H9 (cell line): ENCODE measurements around the gene PTGDR. TPM values are rescaled to one million over a fixed set of nuclear protein-coding genes. Genes with fewer than 3 reads are reported as not detected.
A peak's percentile ranks its signal among the peaks of the same experiment; 100 is the strongest.

Experiments
- DNase-seq: peaks from one replicate; pipeline ENCODE4 v3.0.0-alpha.2; 2017
- H2AFZ ChIP-seq: one replicate; pipeline ENCODE4 v1.6.1; 2013; ENCODE audit warnings: mild to moderate bottlenecking, low read length, control low read depth, moderate library complexity
- H2AK5ac ChIP-seq: 2 replicates; pipeline ENCODE4 v1.6.1; 2013; ENCODE audit warnings: low read length, control low read depth, mixed read lengths; ENCODE audit not compliant: insufficient read length
- H2BK120ac ChIP-seq: one replicate; pipeline ENCODE4 v1.6.1; 2013; ENCODE audit warnings: low read depth, mild to moderate bottlenecking, low read length, control low read depth, inconsistent platforms; ENCODE audit not compliant: poor library complexity, severe bottlenecking
- H2BK12ac ChIP-seq: 2 replicates; pipeline ENCODE4 v1.6.1; 2013; ENCODE audit warnings: low read length, control low read depth, mixed read lengths, low read depth; ENCODE audit not compliant: insufficient read length
- H2BK15ac ChIP-seq: 2 replicates; pipeline ENCODE4 v1.6.1; 2013; ENCODE audit warnings: low read depth, low read length, control low read depth
- H2BK20ac ChIP-seq: one replicate; pipeline ENCODE4 v1.6.1; 2013; ENCODE audit warnings: low read depth, mild to moderate bottlenecking, low read length, control low read depth, inconsistent platforms; ENCODE audit not compliant: poor library complexity, severe bottlenecking
- H2BK5ac ChIP-seq: 2 replicates; pipeline ENCODE4 v1.6.1; 2013; ENCODE audit warnings: low read length, control low read depth, mixed read lengths; ENCODE audit not compliant: insufficient read length
- H3K14ac ChIP-seq: 2 replicates; pipeline ENCODE4 v1.6.1; 2013; ENCODE audit warnings: low read length, control low read depth; ENCODE audit not compliant: insufficient read depth
- H3K18ac ChIP-seq: 2 replicates; pipeline ENCODE4 v1.6.1; 2013; ENCODE audit warnings: low read depth, mild to moderate bottlenecking, mixed read lengths, low read length, control low read depth; ENCODE audit not compliant: insufficient read length
- H3K23ac ChIP-seq: 2 replicates; pipeline ENCODE4 v1.6.1; 2013; ENCODE audit warnings: low read length, control low read depth, mixed read lengths, low read depth; ENCODE audit not compliant: insufficient read length
- H3K23me2 ChIP-seq: 2 replicates; pipeline ENCODE4 v1.6.1; 2013; ENCODE audit warnings: low read depth, mild to moderate bottlenecking, mixed read lengths, low read length, control low read depth; ENCODE audit not compliant: insufficient read length, poor library complexity, severe bottlenecking
- H3K27ac ChIP-seq: 2 replicates; pipeline ENCODE4 v1.5.1; 2013; ENCODE audit warnings: low read length, control low read depth, mixed read lengths, low read depth; ENCODE audit not compliant: insufficient read length
- H3K27me3 ChIP-seq: 2 replicates; pipeline ENCODE4 v1.6.1; 2013; ENCODE audit warnings: low read length, control low read depth, inconsistent platforms; ENCODE audit not compliant: insufficient read depth
- H3K4ac ChIP-seq: 2 replicates; pipeline ENCODE4 v1.6.1; 2013; ENCODE audit warnings: low read depth, mild to moderate bottlenecking, control low read depth, inconsistent platforms, low read length, moderate library complexity
- H3K4me1 ChIP-seq: 2 replicates; pipeline ENCODE4 v1.6.1; 2013; ENCODE audit warnings: low read length, control low read depth, inconsistent platforms; ENCODE audit not compliant: insufficient read depth
- H3K4me2 ChIP-seq: 2 replicates; pipeline ENCODE4 v1.6.1; 2013; ENCODE audit warnings: low read length, control low read depth, mixed read lengths; ENCODE audit not compliant: insufficient read length, insufficient read depth
- H3K56ac ChIP-seq: 2 replicates; pipeline ENCODE4 v1.6.1; 2013; ENCODE audit warnings: low read depth, mild to moderate bottlenecking, mixed read lengths, low read length, control low read depth; ENCODE audit not compliant: insufficient read length
- H3K79me1 ChIP-seq: 2 replicates; pipeline ENCODE4 v1.6.1; 2013; ENCODE audit warnings: low read depth, mild to moderate bottlenecking, moderate library complexity, low read length, control low read depth, inconsistent platforms; ENCODE audit not compliant: insufficient read depth, poor library complexity, severe bottlenecking
- H3K79me2 ChIP-seq: 2 replicates; pipeline ENCODE4 v1.6.1; 2013; ENCODE audit warnings: low read length, control low read depth, inconsistent platforms; ENCODE audit not compliant: insufficient read depth
- H3K9ac ChIP-seq: 2 replicates; pipeline ENCODE4 v1.6.1; 2013; ENCODE audit warnings: low read length, control low read depth, mixed read lengths; ENCODE audit not compliant: insufficient read length; ENCODE audit errors: extremely low read depth
- H3K9me3 ChIP-seq: one replicate; pipeline ENCODE4 v1.6.1; 2013; ENCODE audit warnings: low read depth, low read length, inconsistent platforms; ENCODE audit not compliant: control insufficient read depth
- H3T11ph ChIP-seq: one replicate; pipeline ENCODE4 v1.6.1; 2013; ENCODE audit warnings: mild to moderate bottlenecking, low read length, control low read depth, inconsistent platforms
- H4K20me1 ChIP-seq: one replicate; pipeline ENCODE4 v1.6.1; 2013; ENCODE audit not compliant: control insufficient read depth, insufficient read length, insufficient read depth
- H4K5ac ChIP-seq: 2 replicates; pipeline ENCODE4 v1.6.1; 2013; ENCODE audit warnings: low read depth, mild to moderate bottlenecking, mixed read lengths, low read length, control low read depth; ENCODE audit not compliant: insufficient read length
- H4K8ac ChIP-seq: replicated peaks from 2 replicates; pipeline ENCODE4 v1.6.1; 2013; ENCODE audit warnings: low read length, control low read depth, mixed read lengths, low read depth; ENCODE audit not compliant: insufficient read length
- H4K91ac ChIP-seq: 2 replicates; pipeline ENCODE4 v1.6.1; 2013; ENCODE audit warnings: low read depth, mild to moderate bottlenecking, moderate library complexity, mixed read lengths, low read length, control low read depth; ENCODE audit not compliant: insufficient read length
- H3K27ac Mint-ChIP-seq, 3 experiments: 2 replicates in 2 of 3; 3 replicates in 1 of 3; pipeline ENCODE4 v1.8.0; 2020 to 2021; ENCODE audit warnings: mixed read lengths in 3 of 3, mild to moderate bottlenecking in 1 of 3, moderate library complexity in 1 of 3
- H3K27me3 Mint-ChIP-seq: 2 replicates; pipeline ENCODE4 v1.8.0; 2021; ENCODE audit warnings: low read depth, mild to moderate bottlenecking, moderate library complexity, mixed read lengths
- H3K36me3 Mint-ChIP-seq, 3 experiments: 2 replicates in 2 of 3; 3 replicates in 1 of 3; pipeline ENCODE4 v1.8.0; 2020 to 2021; ENCODE audit warnings: low read depth in 3 of 3, mixed read lengths in 3 of 3; ENCODE audit not compliant: insufficient read depth in 1 of 3
- H3K4me1 Mint-ChIP-seq, 2 experiments: 2 replicates each; pipeline ENCODE4 v1.8.0; 2020; ENCODE audit warnings: mixed read lengths in 2 of 2
- H3K4me3 Mint-ChIP-seq, 2 experiments: 2 replicates in 1 of 2; 3 replicates in 1 of 2; pipeline ENCODE4 v1.8.0; 2020 to 2021; ENCODE audit warnings: mild to moderate bottlenecking in 2 of 2, mixed read lengths in 2 of 2, moderate library complexity in 1 of 2
- H3K9me3 Mint-ChIP-seq, 2 experiments: 2 replicates in 1 of 2; 3 replicates in 1 of 2; pipeline ENCODE4 v1.8.0; 2020; ENCODE audit warnings: mild to moderate bottlenecking in 2 of 2, mixed read lengths in 2 of 2, moderate library complexity in 1 of 2
- CTCF ChIP-seq: fragments of 200-600 bp; sonication (generic); conservative IDR thresholded peaks from 3 replicates; pipeline ENCODE4 v1.8.0; 2021; ENCODE audit warnings: antibody characterized with exemption, mild to moderate bottlenecking
- WGBS: extraction: QIAGEN DNeasy Blood & Tissue Kit; methylation state at CpG from one replicate; pipeline ENCODE4 v1.1.7; 2013; ENCODE audit warnings: missing lambda C conversion rate, low lambda C conversion rate, mixed read lengths; ENCODE audit not compliant: insufficient read length; ENCODE audit errors: extremely low coverage; 5-methylcytosine and 5-hydroxymethylcytosine counted together
- total RNA-seq: library from RNA; stranded (reverse); gene quantifications from 2 replicates; pipeline ENCODE4 v1.2.1, GENCODE V29; 2021

PTGDR gene
- total RNA-seq, 1 experiment from 2014 or later, result not detected

GRCh38 chr14:52235866-52236510, 31.5 kb upstream of the PTGDR start:
- no peaks in the 10 kb centered on the region for H3K27me3 Mint-ChIP-seq
- H2BK120ac ChIP-seq, result no peak overlapping the region
- H3K18ac ChIP-seq, result no peak overlapping the region
- no peak overlapping the region for H3K9ac ChIP-seq
- H3K27ac ChIP-seq, result no peak overlapping the region
- no peak overlapping the region for H3T11ph ChIP-seq
- H3K9me3 Mint-ChIP-seq, result no peaks in the 10 kb centered on the region
- no CpG with 5 or more reads among the region's 7 CpGs for WGBS
- H3K27me3 ChIP-seq, result no peaks in the 10 kb centered on the region
- no peak overlapping the region for H3K4ac ChIP-seq
- H3K79me1 ChIP-seq, result no peaks in the 10 kb centered on the region
- no peak overlapping the region for H2BK20ac ChIP-seq
- no peak overlapping the region for H3K4me3 Mint-ChIP-seq
- H4K91ac ChIP-seq, result no peak overlapping the region
- TF ChIP-seq CTCF, result no peak
- no peak overlapping the region for H2BK5ac ChIP-seq
- no peak overlapping the region for H2AFZ ChIP-seq
- no peak overlapping the region for H4K5ac ChIP-seq
- H3K4me1 Mint-ChIP-seq, result peaks cover 12 to 14% of the 10 kb centered on the region in 2 experiments
- DNase-seq, result no peak
- peaks cover 6% of the 10 kb centered on the region; the same call in 1 of the 2 replicates for H3K4me1 ChIP-seq
- H3K56ac ChIP-seq, result no peak overlapping the region
- H4K20me1 ChIP-seq, result no peaks in the 10 kb centered on the region
- H2BK12ac ChIP-seq, result no peak overlapping the region
- H2AK5ac ChIP-seq, result no peak overlapping the region
- no peak overlapping the region for H3K4me2 ChIP-seq
- no peak overlapping the region for H2BK15ac ChIP-seq
- H3K27ac Mint-ChIP-seq, result peak overlapping the region in 1 of 3 experiments; percentile 1; a peak in 1 of 7 replicates
- no peaks in the 10 kb centered on the region for H3K9me3 ChIP-seq
- no peaks in the 10 kb centered on the region for H3K23me2 ChIP-seq
- no peaks in the 10 kb centered on the region for H3K36me3 Mint-ChIP-seq
- H4K8ac ChIP-seq, result no peak overlapping the region
- no peaks in the 10 kb centered on the region for H3K79me2 ChIP-seq
- no peak overlapping the region for H3K23ac ChIP-seq
- H3K14ac ChIP-seq, result no peak overlapping the region
